Cerebellar nuclear complex (tissue), 1 donor: Measurements from ENCODE around the gene EEF2KMT.

Source experiments
- DNase-seq, 2 experiments: peaks; one replicate each; lab custom pipeline; 2025; lab: John Stamatoyannopoulos, UW

The EEF2KMT gene

GRCh38 chr16:5041600-5042133, 55.9 kb downstream of the EEF2KMT start:
- DNase-seq = no peak

GRCh38 chr16:5040451-5040850, 57.1 kb downstream of the EEF2KMT start:
- DNase-seq = no peak

- no peak for DNase-seq
These were observed 61.1 kb downstream of the EEF2KMT start for GRCh38 chr16:5036228-5037156.

- DNase-seq = no peak
These were observed 61.7 kb downstream of the EEF2KMT start for GRCh38 chr16:5035909-5036227.
